Pons (tissue), 1 donor: Measurements from ENCODE around the gene NRGN.

Experiments
- DNase-seq: peaks from one replicate; pipeline ENCODE4 v3.0.0-alpha.2; 2016; ENCODE audit warnings: low spot score

Gene NRGN

DNA sequence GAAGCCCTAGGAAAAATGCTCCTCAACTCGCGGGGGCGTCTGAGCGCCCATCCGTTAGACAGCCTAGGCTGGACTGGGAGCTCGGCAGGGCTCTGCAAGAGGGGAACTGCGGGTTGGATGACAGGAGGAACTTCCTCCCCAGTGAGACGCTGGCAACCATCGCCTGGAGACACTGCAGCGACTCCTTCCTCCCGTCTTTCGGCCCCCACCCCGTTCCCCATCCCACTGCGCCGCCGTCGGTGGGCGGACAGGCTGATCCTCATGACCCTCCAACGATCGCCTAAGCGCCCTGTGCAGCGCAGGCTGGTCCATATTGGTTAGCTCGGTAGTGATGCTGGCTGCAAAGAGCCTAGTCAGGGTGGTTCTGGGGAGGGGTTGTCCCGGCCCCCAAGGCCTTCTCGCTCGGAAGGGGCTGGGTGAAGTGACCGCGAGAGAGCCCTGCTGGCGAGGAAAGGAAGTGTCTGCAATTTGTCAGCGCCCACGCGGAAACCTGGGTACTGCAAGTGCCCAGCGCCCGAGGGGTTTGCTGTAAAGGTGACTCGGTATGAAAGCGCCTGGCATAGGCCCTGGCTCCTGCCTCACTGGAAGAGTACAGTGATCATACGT lies 638 bp downstream of the NRGN start:
- no peak for DNase-seq

DNA sequence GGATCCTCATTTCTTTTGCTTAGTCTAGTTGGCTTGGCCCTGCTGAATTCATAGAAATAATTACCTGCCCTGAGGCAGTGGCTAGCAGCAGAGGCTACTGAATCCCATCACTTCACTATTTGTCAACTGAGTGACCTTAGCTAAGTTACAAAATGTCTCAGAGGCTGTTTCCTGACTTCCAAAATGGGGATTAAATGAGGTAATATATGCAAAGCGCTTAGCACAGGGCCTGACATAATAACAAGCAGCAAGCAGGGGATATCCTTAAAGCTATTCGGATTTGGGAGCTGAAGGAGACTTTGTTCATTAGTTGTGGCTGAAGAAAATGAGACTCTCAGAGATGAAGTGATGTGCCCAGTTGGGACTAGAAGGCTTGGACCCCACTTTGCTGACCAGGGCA lies 2.8 kb downstream of the NRGN start:
- DNase-seq, result no peak

DNA sequence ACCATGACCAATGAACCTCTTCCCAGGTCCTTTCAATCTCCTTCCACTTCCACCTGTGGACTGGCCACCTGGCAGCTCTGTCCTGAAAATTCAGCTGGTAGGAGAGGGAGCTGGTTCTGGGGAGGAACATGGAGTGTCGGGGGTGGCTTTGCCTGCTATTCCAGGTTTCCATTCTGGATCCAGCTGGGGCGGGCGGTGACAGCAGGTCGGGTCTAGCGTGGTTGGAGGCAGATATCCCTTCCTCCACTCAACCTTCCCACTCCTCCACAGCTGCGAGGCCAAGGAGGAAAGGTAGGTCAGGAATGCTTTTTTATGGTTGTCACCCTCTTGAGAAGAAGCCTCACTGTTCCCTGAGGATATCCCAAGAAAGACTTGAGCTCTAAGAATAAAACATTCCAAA lies 3.3 kb downstream of the NRGN start:
- no peak for DNase-seq

DNA sequence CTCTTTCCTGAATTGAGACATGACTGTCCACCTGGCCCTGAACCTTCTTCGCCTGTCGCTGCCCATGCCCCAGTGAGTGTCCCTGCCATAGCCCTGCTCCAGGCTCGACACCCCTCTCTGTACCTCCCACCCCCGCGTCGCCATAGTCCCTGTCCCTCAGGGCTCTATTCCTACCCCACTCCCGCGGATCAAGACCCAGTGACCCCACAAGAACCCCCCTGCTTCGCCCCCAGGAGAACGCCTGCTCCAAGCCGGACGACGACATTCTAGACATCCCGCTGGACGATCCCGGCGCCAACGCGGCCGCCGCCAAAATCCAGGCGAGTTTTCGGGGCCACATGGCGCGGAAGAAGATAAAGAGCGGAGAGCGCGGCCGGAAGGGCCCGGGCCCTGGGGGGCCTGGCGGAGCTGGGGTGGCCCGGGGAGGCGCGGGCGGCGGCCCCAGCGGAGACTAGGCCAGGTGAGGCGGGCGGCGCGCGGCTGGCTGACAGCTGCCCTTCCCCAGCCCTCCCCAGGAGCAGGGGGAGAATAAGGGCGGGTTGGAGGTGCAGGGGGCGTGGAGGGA lies 5.6 kb downstream of the NRGN start:
- no peak for DNase-seq

DNA sequence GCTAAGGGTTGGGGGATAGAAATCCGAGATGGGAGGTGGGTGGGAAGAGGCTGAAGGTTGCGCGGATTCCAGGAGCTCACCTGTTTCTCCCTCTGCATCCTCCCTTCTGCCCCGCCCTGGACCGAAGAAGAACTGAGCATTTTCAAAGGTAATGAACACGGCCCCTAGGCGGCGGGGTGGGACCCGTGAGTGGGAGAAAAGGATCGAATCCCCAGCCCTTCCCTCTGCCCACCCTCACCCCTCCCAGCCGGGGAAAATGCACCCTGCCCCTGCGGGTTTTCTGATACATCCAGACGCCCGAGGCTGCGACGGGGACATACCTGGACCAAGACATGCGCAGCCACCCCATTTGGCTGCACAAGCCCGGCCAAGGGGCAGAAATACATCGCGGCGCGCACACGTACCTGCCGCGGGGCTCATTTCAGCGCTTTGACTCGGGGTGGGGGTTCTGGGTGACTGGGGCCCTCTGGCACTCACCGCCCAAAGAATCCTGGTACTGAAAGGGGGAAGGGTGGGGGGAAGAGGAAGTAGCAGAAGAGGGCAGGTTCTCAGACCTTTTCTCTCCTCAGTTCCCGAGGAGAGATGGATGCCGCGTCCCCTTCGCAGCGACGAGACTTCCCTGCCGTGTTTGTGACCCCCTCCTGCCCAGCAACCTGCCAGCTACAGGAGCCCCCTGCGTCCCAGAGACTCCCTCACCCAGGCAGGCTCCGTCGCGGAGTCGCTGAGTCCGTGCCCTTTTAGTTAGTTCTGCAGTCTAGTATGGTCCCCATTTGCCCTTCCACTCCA lies 6.3 kb downstream of the NRGN start:
- DNase-seq, result no peak

DNA sequence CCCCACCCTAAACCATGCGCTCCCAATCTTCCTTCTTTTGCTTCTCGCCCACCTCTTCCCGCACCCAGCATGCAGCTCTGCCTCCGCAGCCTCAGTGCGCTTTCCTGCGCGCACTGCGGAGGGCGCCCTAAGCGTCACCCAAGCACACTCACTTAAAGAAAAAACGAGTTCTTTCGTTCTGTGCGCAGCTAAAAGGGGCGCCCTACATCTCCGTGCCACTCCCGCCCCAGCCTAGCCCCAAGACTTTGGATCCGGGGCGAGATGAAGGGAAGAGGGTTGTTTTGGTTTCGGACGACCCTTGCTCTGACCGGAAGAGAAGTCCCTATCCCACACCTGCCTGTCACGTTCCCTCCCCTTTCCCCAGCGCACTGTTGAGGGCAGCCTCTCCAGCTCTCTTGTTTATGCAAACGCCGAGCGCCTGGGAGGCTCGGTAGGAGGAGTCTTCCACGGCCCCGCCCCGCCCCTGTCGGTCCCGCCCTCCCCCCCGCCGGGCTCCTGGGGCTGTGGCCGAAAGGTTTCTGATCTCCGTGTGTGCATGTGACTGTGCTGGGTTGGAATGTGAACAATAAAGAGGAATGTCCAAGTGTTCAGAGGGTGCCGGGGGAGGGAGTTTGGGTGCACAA lies 7.0 kb downstream of the NRGN start:
- DNase-seq, result no peak

DNA sequence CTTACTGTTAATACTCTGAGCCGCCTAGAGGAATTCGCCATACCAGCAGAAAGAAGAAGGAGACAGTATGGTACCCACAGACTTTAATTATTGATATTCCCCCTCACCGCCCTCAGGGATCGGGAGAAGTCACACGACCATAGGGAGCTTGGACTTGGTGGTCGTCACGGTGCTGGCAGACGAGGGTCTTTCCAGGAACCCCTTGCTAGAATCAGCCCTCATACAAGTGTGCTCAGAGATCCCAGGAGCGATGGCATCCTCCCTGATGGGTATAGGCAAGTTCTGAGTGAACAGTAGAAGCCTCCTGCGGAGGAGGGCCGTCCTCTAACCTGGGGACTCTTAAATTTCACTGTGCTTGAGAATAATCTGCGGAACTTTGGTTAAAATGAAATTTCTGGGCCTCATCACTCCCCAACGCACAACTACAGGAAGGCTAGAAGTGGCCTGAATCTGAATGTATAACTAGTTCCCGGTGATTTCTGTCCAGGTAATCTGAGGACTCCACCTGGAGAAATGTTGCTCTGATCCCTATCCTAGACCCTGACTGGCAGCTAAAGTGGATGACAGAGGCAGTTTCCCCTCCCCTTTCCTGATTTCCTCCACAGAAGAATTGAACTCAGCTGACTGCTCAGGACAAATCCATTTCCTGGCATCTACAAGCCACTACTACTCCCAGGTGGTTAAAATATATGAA lies 7.8 kb downstream of the NRGN start:
- DNase-seq, result no peak

DNA sequence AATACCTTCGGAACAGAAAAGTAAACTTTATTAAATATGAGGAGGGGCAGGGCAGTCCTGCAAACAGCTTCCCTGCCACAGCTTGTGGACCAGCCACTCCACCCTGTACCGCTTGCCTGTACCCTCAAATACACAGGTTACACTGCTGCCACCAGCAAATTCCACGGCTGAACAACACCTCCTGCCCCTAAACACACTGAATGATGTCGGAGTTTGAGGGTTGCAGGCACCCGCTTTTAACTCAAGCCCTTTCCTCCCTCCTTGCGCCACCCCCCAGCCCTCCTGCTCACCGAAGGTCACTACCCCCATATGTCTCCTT lies 8.3 kb downstream of the NRGN start:
- DNase-seq, result no peak

DNA sequence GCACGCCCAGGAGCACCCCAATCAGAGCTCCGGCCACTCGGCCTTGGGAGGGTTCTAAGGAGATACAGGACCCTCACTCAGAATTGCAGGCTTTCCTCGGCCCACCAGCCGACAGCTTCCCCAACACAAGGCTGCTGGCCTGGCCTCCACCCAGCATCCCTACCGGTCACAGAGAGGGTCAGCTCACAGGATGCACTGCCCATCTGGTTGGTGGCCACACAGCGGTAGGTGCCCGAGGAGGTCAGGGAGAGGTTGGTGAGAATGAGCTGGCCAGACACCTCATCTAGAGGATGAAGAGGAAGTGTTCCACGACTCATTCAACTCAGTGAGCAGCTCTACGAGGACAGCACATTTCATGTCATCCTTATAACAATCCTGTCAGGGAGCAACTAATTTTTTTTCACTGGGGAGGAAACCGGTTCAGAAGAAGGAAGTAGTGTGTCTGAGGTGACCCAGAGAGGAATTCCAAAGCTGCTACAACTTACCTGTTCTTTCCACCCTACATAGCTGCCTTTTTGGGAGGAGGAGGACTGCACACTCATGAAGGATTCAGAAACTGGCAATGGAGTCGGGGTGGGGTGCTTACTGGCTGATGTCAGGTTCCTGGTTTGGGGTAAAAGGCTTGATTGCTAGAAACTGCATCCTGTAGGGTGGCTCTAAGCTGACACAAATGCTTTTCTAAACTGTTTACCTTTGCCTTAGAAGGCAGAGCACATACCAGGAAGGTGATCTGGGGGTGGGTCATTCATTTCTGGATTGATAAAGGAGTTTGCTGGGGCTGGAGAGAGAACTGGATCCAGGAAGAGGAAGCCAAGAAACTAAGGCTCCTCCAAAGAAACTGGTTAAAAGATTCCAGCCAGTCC lies 9.0 kb downstream of the NRGN start:
- no peak for DNase-seq

DNA sequence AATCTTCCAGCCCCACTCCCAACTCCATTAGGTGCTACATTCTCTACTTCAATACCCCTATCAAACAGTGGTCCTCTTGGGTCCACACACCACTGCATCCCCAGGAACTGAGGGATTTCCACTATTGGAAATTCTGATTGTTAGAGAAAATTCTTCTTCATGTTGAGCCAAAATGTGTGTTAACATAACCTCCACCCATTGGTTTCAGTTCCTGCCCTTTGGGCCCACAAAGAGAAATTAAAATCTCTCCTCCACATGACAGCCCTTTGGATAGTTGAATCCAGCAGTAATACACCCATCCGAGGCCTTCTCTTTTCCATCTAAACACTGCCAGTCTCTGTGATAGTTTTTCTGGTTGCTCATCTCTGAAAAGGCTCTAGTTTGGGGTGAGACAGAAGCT lies 10.2 kb downstream of the NRGN start:
- DNase-seq, result no peak

DNA sequence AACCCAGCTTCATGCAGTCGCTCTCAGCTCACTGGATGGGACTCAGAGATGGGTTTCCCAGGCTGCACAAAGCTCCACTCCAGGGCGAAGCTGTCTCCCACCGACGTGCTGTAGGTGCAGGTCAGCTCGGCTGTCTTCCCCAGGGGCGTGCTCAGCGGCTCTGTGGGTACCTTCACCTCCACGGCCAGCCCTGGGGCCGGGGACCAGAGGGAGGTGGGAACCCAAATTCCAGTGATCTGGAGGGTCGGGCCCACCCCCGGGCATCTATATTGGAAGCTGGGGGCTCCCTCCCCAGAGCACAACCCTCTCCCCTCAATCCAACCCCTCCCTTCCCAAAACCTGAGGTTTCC lies 11.6 kb downstream of the NRGN start:
- DNase-seq, result no peak

DNA sequence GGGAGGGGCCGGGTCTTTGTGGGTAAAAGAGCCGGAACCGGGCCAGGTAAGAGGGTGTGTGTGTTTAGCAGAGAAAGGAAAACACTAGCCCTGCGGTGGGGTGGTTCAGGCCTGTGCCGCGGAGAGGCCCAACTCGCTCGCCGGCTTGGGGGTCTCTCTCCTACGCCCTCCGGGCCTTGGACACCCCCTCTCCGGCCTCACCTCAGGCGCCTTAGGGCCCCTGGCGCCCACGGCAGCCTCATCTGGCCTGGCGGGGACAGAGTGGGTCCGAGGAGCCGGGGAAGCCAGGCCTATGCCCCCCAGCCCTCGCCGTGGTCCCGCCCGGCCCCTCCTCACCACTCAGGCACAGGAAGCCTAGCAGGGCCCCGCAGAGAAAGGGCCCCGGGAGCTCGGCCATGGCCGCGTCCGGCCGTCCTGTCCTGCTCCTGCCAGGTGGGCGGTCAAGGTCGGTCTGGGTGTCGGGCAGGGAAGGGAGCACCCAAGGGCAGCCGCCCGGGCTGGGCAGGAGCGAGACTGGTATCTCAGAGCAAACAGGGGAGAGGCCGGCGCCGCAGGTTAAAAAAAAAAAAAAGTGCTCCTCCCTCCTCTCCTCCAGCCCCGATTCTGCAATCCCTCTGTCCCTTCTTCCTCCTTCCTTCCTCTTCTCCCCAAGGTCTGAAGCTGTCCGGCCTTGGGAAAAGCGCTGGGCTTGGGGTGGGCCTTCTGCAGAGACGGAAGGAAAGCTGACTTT lies 12.2 kb downstream of the NRGN start, which contains the start of gene VSIG2:
Gene VSIG2, minus strand, starts transcription at position 515 of the 730 bp plus-strand sequence. Its CDS starts 118 bp downstream, at position 397.
- no peak for DNase-seq

DNA sequence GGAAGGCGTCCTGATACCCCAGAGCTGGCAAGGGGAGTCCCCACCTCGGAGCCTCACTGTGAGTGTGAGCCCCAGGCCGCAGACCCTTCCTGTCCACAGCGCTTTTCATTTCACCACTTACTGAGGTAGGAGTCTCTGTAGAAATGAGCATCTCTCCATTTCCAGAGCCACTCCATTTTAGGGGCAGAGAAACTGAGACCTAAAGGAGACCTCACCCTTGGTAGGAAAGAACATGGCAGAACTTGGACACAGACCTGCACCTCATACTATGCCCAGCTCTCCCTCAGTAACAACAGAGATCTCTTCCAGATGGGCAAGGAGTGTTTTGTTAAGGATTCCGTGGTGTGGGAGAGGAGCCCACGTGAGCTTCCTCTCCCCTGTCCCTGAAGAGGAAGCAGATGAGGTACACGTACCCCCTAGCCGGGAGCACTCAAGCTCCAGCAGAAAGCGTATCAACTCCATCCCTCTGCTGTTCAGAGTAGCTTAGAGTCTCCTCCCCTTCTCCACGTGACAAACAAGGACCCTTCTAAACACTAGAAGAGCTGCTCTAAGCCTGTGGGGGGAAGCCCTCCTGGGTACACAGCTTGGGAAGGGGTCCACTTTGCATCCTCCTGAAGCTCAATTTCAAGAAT lies 12.8 kb downstream of the NRGN start:
- no peak for DNase-seq

DNA sequence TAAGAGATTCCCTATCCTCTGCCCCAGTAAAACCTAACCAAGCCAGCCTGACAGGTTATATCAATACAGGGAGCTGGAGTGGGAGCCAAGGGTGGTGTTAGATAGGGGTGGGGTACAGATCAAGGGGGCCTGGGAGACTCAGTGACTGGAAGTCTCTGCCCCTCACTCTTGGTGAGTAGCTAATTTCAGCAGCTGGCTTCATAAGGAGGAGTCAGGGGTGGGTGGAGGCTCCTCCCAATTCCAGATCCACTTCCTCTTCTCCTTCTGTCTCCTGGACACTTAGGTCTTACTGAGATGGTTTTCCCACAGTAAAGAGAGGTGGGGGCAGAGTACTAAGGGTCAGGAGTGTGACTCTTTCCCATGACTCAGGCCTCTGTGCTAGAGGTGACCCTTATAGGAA lies 13.5 kb downstream of the NRGN start:
- no peak for DNase-seq

DNA sequence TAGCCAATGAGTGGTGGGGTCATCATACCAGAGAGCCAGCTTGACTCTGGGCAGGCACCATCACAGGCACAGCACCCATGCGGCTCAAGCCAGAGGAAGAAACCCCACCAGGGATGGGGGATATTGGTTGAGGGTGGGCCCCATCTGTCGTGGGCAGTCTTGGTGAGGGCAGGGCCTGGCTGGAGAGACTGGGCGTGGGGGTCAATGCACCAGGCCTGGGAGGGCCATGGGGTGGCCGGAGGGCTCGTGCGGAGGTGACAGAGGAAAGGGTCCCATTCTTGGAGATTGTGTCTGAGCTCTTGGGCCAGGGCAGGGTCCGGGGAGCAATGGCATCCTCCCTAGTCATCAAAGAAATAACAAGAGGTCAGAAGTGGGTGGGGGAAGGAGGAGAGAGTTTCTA lies 13.9 kb downstream of the NRGN start:
- DNase-seq, result no peak

DNA sequence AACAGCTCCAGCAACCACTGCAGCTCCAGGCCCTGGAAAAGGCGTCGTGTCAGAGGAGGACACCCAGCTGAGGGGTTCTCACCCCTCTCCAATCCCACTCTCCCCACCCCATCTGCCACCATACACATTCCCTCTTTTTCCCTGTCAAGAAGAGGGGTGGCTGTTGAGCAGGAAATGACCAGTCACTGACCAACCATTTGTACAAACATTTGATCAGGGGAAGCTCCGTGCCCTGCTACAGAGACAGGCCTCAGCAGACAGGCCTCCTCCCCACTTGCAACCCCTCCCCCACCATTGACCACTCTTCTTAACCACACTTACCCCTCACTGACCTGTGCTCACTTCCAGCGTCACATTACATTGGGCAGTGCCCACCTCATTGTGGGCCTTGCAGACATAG lies 14.6 kb downstream of the NRGN start:
- no peak for DNase-seq

DNA sequence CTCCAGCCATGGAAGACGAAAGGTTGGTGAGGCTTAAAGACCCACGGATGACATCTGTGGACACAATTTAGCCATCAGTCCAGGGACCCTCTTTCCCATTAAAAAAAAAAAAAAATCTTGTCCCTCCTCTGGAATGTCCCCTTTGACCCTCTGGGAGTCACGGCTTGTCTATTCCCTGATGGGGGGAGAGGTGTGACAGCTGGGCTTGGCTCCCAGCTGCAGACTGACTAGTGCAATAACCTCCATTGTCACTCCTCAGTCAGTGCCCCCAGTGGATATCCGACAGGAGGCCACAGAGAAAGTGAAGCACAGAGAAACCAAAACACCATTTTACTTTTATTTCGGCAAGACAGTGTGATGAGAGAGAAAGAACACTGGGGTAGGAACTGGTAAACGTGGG lies 15.0 kb downstream of the NRGN start:
- no peak for DNase-seq

DNA sequence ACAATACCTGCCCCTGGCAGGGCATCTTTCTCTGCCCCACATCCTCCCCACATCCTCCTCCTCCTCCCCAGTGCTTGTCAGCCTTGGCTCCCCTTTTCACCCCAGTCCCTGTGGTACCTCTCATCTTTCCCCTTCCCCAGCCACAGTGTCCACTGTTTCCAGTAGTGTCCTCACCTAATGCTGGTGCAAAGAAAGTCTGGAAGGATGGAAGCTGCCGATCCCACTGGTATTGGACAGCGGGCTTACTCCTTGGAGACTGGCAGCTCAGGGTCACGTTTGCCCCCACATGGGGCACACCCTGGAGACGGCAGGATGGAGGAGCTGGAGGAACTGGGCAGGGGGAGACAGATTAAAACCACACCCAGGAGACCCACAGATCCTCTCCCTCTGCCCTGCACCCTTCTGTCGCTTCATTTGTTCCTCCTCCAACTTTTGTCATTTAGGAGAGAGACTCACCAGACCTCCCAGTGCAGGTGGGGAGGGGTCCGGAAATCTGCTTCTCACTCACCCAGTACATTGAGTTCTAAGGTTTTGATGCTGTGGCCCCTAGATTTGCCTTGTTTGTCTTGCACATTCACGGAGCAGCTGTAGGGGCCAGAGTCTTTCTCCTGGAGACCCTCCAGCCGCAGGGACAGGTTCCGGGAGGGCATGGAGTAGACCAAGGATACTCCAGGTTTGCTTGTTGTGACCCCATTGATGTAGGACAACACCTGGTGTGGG lies 16.5 kb downstream of the NRGN start:
- no peak for DNase-seq

DNA sequence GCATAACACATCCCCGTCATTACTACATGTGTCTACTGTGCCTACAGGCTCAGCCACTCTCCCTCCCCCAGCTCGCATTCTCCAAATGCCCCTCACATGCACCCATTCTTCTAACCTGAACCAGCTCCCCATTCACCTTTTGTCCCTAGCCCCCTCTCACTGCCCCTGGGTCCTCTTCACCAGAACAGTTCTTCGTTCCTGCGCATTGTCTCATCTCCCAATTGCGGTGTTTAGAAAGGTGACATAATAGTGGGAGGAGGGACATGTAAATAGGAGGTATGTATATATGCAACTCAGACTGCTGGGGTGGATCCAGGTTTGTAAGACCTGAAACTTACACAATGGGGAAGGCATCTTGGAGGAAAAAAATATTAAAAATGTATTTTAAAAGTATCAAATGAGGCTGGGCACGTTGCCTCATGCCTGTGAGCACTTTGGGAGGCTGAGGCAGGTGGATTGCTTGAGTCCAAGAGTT lies 17.0 kb downstream of the NRGN start:
- no peak for DNase-seq

DNA sequence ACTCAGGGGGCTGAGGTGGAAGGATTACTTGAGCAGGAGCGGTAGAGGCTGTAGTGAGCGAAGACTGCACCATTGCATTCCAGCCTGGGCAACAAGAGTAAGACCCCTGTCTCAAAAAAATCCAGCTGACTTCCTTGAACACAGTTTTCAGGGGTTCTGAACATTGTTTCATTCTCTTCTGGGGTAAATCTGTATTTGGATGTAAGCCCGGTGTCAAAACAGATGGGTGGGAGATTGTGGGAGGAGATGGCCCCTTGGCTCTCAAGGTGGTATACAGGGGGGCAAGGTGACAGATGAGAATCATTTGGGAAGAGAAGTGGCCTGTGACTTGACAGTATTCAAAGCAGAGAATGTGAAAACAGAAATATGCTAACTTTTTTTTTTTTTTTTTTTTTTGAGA lies 17.6 kb downstream of the NRGN start:
- no peak for DNase-seq
